ENCODE measurements around the gene CASTOR2.

- no peak for TF ChIP-seq CTCF (IDR thresholded peaks at IDR 0.05)
- no peak for TF ChIP-seq POLR2A (IDR thresholded peaks at IDR 0.05)
These were observed 63.8 kb downstream of the CASTOR2 start for GRCh38 chr7:75028299-75028698.
